ENCODE measurements around the gene GRIK4.

The GRIK4 gene

DNA sequence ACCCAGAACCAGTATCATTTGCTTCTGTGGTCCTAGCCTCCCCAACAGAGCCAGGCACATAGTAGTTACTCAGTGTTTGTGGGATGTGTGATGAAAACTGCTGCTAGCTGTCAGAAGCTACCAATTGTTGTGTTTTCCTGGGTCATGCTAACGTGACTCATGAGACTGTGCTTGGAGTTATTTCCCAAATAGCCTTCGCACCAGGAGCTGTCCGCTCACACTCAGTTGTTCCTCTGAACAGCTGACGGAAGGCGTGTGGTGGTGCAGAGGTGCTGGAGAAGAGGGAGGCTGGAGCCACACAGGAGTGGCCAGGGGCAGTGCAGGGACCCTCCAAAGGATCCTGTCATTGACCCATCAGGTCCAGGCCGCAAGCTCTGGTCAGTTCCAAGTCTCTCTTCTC is 458.4 kb downstream of the GRIK4 start:
- H3K4me3 ChIP-seq (ENCODE audit: low read depth, low read length): no peak overlapping the region
- ChIA-PET CTCF (interaction anchor here (1.5 kb wide), 1 partner anchor 17 kb away, joined by 4 read pairs; no protein-coding TSS in a partner anchor), POLR2A (no interaction called here)
- TF ChIP-seq, protein P1, sequence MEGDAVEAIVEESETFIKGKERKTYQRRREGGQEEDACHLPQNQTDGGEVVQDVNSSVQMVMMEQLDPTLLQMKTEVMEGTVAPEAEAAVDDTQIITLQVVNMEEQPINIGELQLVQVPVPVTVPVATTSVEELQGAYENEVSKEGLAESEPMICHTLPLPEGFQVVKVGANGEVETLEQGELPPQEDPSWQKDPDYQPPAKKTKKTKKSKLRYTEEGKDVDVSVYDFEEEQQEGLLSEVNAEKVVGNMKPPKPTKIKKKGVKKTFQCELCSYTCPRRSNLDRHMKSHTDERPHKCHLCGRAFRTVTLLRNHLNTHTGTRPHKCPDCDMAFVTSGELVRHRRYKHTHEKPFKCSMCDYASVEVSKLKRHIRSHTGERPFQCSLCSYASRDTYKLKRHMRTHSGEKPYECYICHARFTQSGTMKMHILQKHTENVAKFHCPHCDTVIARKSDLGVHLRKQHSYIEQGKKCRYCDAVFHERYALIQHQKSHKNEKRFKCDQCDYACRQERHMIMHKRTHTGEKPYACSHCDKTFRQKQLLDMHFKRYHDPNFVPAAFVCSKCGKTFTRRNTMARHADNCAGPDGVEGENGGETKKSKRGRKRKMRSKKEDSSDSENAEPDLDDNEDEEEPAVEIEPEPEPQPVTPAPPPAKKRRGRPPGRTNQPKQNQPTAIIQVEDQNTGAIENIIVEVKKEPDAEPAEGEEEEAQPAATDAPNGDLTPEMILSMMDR (IDR thresholded peaks at IDR 0.05; ENCODE audit: insufficient read depth, low read length, missing control alignments): no peak
- no peak for DNase-seq (ENCODE audit: low read depth, low spot score)

DNA sequence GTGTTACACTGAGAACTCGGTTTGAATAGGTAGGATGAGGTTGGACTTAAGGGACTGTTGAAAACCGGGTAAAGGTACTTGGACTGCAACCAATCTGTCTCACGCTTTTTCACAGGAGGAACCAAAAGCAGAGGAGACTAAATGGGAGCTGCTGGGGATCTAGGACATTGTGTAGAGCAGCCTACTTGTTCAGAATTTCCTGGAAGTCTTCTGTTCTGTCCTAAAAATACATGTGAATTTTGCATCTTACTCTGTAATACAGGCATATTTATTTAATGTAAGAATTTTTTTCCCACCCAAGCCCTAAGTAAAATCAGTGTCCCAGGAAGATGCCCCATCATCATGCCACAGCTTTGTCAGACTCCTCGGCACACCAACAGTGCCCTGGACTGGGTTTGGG is 460.3 kb downstream of the GRIK4 start:
- TF ChIP-seq, protein P1 (IDR thresholded peaks at IDR 0.05; ENCODE audit: insufficient read depth, low read length, missing control alignments): no peak
- CTCF ChIA-PET: no interaction called here
- no peak for DNase-seq (ENCODE audit: low read depth, low spot score)
- H3K4me3 ChIP-seq (ENCODE audit: low read depth, low read length): no peak overlapping the region
- POLR2A ChIA-PET: no interaction called here

DNA sequence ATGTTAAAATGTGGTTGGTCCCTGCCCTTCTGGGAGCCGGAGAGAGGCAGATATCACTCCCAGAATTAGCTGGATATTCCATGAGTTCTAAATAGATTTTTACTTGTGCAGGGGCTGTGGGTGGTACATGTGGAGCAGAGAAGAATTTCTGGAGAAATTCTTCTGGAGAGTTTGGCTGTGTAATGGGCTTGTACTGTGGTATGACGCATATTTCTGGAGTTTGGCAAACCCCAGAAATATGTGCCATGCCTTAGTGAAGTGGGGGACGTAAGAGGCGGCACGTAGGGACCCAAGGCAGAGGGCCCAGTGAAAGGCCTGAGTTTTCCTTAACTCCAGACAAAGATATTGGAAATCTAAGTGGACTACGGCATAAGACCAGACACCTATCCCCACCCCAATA is 461.1 kb downstream of the GRIK4 start:
- POLR2A ChIA-PET: no interaction called here
- H3K4me3 ChIP-seq (ENCODE audit: low read depth, low read length): no peak overlapping the region
- CTCF ChIA-PET: no interaction called here
- TF ChIP-seq, protein P1 (IDR thresholded peaks at IDR 0.05; ENCODE audit: insufficient read depth, low read length, missing control alignments): no peak
- DNase-seq (ENCODE audit: low read depth, low spot score): no peak

DNA sequence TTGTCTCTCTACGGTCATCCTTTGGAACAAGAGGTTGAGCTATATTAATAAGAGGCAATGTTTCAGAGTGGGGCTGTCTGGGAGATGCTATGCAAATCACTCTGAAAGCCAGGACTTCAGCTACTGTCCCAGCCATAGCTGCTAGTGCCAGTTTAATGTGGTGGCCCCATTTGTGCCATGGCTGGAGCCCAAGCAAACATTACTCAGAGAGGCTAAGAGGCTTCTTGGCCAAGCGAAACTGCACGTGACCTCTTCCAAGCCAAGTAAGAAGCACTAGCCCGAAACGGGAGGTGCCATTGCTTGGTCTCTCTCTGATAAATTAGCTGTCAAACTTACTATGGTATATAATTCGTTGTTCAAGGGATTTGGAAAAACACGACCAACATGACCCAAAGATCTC is 462.0 kb downstream of the GRIK4 start:
- ChIA-PET POLR2A (no interaction called here), CTCF (no interaction called here)
- TF ChIP-seq, protein P1 (IDR thresholded peaks at IDR 0.05; ENCODE audit: insufficient read depth, low read length, missing control alignments): no peak
- no peak overlapping the region for H3K4me3 ChIP-seq (ENCODE audit: low read depth, low read length)
- DNase-seq (ENCODE audit: low read depth, low spot score): no peak

DNA sequence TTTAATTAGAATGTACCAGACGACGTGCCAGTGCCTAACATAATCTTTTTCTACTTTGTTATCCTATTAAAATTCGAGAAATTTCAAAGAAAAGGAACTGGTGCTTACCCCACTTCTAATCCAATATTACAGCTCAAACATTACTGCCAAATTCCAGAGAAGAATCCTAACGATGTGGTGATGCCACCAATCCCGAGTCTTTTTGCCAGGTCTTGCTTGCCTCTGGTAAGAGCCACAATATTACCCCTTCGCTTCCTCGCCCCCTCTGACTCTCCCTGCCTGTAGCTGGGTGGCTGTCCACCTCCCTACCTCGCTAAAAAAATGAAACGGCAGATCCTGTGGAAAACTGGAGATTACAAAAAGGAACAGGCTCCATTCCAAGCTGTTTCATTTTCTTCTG is 462.9 kb downstream of the GRIK4 start:
- TF ChIP-seq, protein P1 (IDR thresholded peaks at IDR 0.05; ENCODE audit: insufficient read depth, low read length, missing control alignments): no peak
- POLR2A ChIA-PET: no interaction called here
- no peak overlapping the region for H3K4me3 ChIP-seq (ENCODE audit: low read depth, low read length)
- CTCF ChIA-PET: no interaction called here
- no peak for DNase-seq (ENCODE audit: low read depth, low spot score)

DNA sequence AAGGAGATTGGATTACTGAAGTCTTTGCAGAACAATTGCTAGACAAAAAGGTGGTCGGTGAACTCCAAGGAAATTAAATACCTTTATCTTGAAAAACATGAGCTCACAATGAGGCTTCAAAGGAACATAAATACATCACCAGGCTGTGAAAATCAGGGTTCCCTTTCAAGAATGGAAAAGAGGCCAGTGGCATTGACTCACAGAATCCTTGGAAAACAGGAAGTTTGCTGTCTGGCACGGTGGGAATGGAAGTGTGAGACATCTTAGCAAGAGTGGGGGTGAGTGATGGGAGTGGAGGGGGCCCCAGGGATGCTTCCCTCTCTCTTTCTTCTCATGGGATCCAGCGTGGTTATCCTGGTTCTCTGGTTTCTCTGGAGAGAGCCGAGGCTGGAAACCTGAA is 463.4 kb downstream of the GRIK4 start:
- ChIA-PET CTCF (no interaction called here), POLR2A (no interaction called here)
- H3K4me3 ChIP-seq (ENCODE audit: low read depth, low read length): no peak overlapping the region
- DNase-seq (ENCODE audit: low read depth, low spot score): no peak
- TF ChIP-seq, protein P1 (IDR thresholded peaks at IDR 0.05; ENCODE audit: insufficient read depth, low read length, missing control alignments): no peak

Measured in AG04449 (cell line).